HT-29 (cell line): ENCODE results near the gene LRRC42. TPM values are rescaled to one million over a fixed set of nuclear protein-coding genes. Genes with fewer than 3 reads are reported as not detected.

Experiments used
- DNase-seq: peaks from one replicate; pipeline ENCODE4 v3.0.0-alpha.2; 2015; ENCODE audit warnings: low spot score
- total RNA-seq: library from RNA; depleted of rRNA; stranded (reverse); fragments of >200 nt; shearing (Covaris generic); gene quantifications from 2 replicates; pipeline ENCODE4 v1.2.3, GENCODE V29; 2014

The LRRC42 gene
- total RNA-seq, 1 experiment from 2014 or later, result 32.6 TPM

- peak; percentile 49 for DNase-seq
Measured at GRCh38 chr1:53942127-53942957, 3.8 kb upstream of the LRRC42 start.

GRCh38 chr1:53943090-53943489 lies 3.1 kb upstream of the LRRC42 start:
- no peak for DNase-seq

DNA sequence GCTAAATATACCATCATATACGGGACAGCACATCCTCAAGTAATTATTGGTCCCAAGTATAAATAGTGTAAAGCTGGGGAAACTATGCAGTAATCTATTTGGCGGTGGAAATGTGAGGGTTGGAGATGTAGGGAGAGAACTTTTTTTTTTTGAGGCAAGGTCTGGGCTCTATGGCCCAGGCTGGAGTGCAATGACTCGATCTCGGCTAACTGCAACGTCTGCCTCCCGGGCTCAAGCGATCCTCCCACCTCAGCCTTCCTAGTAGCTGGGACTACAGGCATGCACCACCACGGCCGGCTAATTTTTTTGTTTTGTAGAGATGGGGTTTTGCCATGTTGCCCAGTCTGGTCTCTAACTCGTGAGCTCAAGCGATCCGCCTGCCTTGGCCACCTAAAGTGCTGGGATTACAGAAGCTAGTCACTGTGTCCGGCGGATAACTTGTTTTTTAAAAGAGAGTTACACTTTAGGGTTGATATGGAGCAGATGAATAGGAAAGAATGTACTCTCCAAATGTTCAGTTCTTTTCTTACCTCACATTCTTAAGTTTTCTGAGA lies 2.6 kb upstream of the LRRC42 start:
- DNase-seq, result no peak

GRCh38 chr1:53944469-53945182 lies 1.5 kb upstream of the LRRC42 start:
- DNase-seq, result peak; percentile 13

- no peak for DNase-seq
Measured at GRCh38 chr1:53945183-53945432, 1.0 kb upstream of the LRRC42 start.

- peak; percentile 96 for DNase-seq
Measured at GRCh38 chr1:53945433-53946251, 508 bp upstream of the LRRC42 start, which contains the start of gene IFT25. IFT25 (minus strand) TSS chr1:53945699; CDS start chr1:53940082, 5,617 bp downstream.

DNA sequence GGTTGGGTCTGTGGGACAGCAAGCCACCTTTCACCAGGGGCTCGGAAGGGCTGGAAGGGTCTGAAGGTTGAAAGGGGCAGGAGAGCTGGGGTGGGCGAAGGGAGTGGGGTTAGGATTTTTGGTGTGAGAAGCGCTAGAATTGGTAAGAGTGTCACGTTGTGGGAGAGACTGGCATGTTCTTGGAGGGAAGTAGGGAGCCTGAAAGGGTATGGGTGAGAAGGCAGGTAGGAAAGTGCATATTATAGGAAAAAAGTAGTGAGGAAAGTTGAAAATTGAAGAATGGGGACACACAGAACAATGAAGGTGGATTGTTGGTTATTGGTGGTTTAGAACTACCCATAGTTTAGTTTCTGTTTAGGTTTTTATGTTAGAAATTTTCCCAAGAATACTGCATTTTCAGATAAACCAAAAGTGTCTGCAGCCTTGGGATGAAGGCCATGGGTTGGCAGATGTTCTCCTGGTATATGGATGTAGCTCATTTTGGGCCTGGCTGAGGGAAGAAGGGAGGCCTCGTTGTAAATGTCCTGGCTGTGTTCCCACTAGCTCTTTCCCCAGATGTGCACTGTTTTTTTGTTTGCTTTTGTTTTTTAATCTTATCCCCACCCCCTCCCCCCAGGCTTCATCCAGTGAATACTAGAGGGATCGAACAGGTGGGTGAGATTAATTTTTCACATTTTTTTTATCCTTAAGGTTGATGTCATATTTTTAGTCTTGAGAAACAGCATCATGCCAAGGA lies 1.2 kb downstream of the LRRC42 start:
- no peak for DNase-seq

GRCh38 chr1:53948291-53948690 lies 2.1 kb downstream of the LRRC42 start:
- DNase-seq, result no peak

- DNase-seq, result peak; percentile 59
Measured at GRCh38 chr1:53949023-53949990, 3.2 kb downstream of the LRRC42 start.

GRCh38 chr1:53951697-53952096 lies 5.5 kb downstream of the LRRC42 start:
- no peak for DNase-seq

DNA sequence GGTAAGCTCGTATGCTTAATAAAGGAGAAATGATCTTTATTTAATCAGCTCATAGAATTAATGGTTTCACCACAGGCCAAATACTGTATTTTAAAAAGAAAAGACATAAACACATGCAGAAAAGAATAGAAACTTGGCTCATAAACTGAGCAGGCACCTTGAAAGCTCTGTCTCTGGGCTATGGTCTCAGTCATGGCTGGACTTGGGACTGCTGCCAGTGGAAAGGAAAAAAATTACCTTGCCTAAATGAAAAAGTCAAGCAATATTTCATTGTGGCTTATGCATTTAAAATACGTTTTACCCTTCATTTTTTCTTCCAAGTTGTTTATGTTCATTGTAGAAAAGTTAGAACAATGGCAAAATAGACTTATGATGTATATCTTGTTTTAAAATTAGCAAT lies 8.0 kb downstream of the LRRC42 start:
- DNase-seq, result no peak

DNA sequence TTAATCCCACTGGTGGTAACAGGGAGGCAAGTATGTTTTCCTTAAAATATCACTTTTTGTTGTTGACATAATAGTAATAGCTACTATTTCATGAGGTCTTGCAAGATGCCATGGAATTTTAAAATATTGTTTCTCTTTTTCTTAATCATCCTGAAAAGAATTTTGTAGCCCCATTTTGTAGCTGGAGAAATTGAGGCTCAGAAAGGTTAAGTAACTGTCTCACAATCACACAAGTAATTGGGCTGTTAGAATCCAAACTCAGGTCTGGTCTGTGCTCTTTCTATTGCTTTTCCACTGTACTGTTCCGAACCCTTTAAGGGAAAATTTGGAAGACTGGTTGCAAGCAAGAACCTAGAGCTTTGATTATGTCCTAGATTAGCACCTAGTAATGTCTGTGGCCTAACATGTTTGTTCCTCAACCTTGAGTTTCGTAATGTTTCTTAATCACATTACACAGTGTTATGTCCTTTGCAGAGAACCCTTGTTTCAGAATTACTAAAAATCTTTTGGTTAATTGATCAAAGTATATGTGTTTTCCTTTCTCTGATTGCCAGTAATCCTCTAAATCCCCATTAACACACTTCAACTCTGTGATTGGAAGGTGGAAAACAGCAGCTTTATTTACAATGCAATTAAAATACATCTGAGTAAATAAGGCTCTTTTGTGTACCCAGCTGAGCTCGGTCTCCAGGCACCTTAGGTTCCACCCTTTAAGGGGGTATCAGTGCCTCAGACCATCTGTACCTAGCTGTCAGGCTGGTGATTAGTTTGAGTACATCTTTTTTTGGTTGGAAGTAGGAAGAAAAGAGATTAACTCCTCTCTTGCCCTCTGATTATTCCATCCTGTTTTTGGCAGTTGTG lies 10.4 kb downstream of the LRRC42 start:
- peak; percentile 43 for DNase-seq

DNA sequence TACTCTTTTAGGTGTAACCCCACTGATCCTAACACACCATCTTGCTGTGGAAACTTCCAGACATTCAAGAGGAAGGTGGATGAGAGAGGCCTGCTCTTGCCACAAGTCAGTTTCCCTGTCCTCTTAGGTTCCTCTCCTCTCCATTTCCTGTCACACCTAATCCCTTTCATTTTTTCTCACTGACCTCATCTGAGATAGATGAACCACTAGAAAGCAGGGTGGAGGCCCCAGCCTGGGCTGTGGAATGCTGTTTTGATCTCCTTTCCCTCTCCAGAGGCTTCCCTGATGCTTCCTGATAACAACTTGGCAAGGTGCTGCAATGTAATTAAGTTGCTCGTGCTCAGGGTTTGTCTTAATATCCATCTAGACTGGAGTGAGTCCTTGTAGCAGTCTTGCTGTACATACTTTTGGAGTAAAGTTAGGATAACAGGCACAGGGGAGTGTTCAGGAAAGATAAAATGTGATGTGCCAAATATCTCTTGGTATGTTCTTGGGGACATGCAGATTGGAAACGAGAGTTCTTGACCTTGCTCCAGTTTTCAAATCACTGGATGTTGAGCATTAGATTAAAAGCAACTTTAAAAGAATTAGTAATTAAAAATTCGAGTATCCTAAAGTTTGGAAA lies 11.2 kb downstream of the LRRC42 start:
- peak; percentile 59 for DNase-seq

GRCh38 chr1:53959664-53960250 lies 13.6 kb downstream of the LRRC42 start:
- peak; percentile 69 for DNase-seq

DNA sequence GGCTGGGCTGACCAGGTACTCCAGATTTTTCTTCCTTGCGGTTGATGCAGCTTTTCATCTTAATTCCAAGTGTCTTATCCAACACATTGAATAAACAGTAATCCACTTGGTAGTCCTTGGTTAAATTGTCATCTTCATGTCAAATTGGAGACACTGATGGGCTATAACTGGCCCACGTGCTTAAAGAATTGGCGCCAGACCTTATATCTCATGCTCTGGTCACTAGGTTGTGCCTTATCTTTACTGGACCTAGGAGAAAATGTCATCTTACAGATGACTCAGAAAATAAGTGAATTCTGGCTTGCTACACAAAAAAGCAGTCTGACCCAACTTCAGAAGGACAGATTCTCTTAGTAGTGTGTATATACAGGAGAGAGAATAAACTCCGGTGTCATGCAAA lies 16.2 kb downstream of the LRRC42 start:
- no peak for DNase-seq

DNA sequence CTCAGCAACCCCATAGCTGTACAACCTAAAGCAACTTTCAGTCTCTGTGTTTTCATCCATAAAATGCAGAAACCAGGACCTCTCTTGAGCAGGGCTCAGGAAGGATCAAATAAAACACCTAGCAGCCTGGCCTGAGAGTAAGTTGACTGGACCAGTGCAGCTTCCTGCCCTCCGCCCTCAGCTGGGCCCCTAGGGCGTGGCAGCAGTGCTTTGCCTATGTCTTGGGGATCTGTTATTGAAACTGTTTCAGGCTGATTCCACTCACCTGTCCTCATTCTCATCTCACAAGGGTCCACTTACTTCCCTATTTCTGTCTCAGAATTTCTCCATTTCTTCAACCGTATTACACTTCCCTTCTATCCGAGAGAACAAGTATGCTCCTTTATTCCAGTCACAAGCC lies 17.3 kb downstream of the LRRC42 start:
- no peak for DNase-seq

DNA sequence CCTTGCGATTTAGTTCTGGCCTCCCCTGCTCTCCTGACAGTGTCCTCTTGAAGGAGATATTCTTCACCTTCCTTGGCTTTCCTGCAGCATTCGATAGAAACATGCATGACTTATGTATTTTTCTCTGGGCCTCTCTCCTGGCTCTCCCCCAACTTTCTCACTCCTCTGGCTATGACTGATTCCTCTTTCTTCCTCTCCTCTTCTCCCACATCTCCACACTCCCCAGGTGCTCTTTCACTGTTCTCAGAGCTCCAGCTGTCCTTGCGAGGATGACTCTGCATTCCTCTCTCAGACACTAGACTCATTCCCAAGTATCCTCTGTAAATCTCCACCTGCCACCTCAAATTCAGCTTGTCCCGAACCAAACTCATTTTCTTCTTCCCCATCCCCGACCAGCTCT lies 18.0 kb downstream of the LRRC42 start:
- no peak for DNase-seq

GRCh38 chr1:53966794-53967193 lies 20.6 kb downstream of the LRRC42 start:
- DNase-seq, result no peak
